HepG2 (cell line): ENCODE results near the gene NEAT1. TPM values are rescaled to one million over a fixed set of nuclear protein-coding genes. Genes with fewer than 3 reads are reported as not detected.

Experiments
- GFI1 ChIP-seq: sonication (generic); formaldehyde crosslinking; IDR thresholded peaks from 2 replicates; pipeline ENCODE4 v1.5.0; 2020; ENCODE audit warnings: missing genetic modification reagents, mild to moderate bottlenecking, borderline replicate concordance
- TAF15 ChIP-seq: fragments of 200-400 bp; formaldehyde crosslinking; IDR thresholded peaks from one replicate; pipeline ENCODE4 v1.6.1; 2018; ENCODE audit warnings: mild to moderate bottlenecking, low read depth, low read length; ENCODE audit not compliant: poor library complexity, severe bottlenecking
- U2AF1 ChIP-seq: fragments of 200-400 bp; formaldehyde crosslinking; optimal IDR thresholded peaks from 2 replicates; pipeline ENCODE3; 2017; ENCODE audit warnings: mild to moderate bottlenecking, low read depth, low read length
- ZBTB44 ChIP-seq: sonication (generic); formaldehyde crosslinking; IDR thresholded peaks from 2 replicates; pipeline ENCODE4 v1.4.0; 2020; ENCODE audit warnings: missing genetic modification reagents
- ZNF691 ChIP-seq: sonication (generic); formaldehyde crosslinking; IDR thresholded peaks from 2 replicates; pipeline ENCODE4 v1.4.0; 2020; ENCODE audit warnings: missing genetic modification reagents, low read depth, mild to moderate bottlenecking, borderline replicate concordance
- ZNF781 ChIP-seq: sonication (generic); formaldehyde crosslinking; IDR thresholded peaks from 2 replicates; pipeline ENCODE4 v1.5.1; 2020; ENCODE audit warnings: borderline replicate concordance, mild to moderate bottlenecking, missing genetic modification reagents; ENCODE audit errors: not compliant biosample characterization
- ZNF850 ChIP-seq: sonication (generic); formaldehyde crosslinking; conservative IDR thresholded peaks from 2 replicates; pipeline ENCODE4 v1.9.0; 2021; ENCODE audit warnings: mild to moderate bottlenecking, missing genetic modification reagents
- polyA plus RNA-seq, 8 experiments: library from polyadenylated mRNA; depleted of rRNA in 3 of 8; stranded (reverse) in 7 of 8; unstranded in 1 of 8; fragments of >200 nt; fragmentation: Illumina TruSeq in 4 of 8; extraction: Trizol in 4 of 8; gene quantifications; 2 replicates each; pipeline versions ENCODE4 v1.2.1 to v1.2.3, GENCODE V29; 2011 to 2016; ENCODE audit warnings: low read depth in 4 of 8, missing spikeins in 1 of 8, mixed read lengths in 1 of 8; ENCODE audit not compliant: insufficient read depth in 1 of 8
- total RNA-seq, 5 experiments: library from RNA; depleted of rRNA; stranded (reverse); fragments of >200 nt; fragmentation: Illumina TruSeq; extraction: Trizol; gene quantifications; 2 replicates each; pipeline ENCODE4 v1.2.3, GENCODE V29; 2016; ENCODE audit warnings: low read depth in 1 of 5
- TF ChIP-seq, protein P1 (sequence below): sonication (generic); formaldehyde crosslinking; IDR thresholded peaks from 2 replicates; pipeline ENCODE4 v1.4.0; 2020; ENCODE audit warnings: missing genetic modification reagents, borderline replicate concordance
- TF ChIP-seq, protein P2 (sequence below): fragments of 450-650 bp; IDR thresholded peaks from 2 replicates; pipeline ENCODE4 v1.6.1; 2016
- TF ChIP-seq, protein P3 (sequence below): sonication (generic); formaldehyde crosslinking; IDR thresholded peaks from 2 replicates; pipeline ENCODE4 v1.5.0; 2020; ENCODE audit warnings: mild to moderate bottlenecking, missing genetic modification reagents

NEAT1 gene
- total and polyA plus RNA-seq, 2 of the 13 experiments (the other 11 are each of a cell fraction or from before 2014, with no cell fraction given): 20.5 to 41.2 TPM

DNA sequence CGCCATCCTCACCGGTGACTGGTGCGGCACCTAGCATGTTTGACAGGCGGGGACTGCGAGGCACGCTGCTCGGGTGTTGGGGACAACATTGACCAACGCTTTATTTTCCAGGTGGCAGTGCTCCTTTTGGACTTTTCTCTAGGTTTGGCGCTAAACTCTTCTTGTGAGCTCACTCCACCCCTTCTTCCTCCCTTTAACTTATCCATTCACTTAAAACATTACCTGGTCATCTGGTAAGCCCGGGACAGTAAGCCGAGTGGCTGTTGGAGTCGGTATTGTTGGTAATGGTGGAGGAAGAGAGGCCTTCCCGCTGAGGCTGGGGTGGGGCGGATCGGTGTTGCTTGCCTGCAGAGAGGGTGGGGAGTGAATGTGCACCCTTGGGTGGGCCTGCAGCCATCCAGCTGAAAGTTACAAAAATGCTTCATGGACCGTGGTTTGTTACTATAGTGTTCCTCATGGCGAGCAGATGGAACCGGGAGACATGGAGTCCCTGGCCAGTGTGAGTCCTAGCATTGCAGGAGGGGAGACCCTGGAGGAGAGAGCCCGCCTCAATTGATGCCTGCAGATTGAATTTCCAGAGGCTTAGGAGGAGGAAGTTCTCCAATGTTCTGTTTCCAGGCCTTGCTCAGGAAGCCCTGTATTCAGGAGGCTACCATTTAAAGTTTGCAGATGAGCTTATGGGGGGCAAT, 1.1 kb downstream of the NEAT1 start (continued):
- peak; percentile 15 for TF ChIP-seq U2AF1
- TF ChIP-seq, protein P1, sequence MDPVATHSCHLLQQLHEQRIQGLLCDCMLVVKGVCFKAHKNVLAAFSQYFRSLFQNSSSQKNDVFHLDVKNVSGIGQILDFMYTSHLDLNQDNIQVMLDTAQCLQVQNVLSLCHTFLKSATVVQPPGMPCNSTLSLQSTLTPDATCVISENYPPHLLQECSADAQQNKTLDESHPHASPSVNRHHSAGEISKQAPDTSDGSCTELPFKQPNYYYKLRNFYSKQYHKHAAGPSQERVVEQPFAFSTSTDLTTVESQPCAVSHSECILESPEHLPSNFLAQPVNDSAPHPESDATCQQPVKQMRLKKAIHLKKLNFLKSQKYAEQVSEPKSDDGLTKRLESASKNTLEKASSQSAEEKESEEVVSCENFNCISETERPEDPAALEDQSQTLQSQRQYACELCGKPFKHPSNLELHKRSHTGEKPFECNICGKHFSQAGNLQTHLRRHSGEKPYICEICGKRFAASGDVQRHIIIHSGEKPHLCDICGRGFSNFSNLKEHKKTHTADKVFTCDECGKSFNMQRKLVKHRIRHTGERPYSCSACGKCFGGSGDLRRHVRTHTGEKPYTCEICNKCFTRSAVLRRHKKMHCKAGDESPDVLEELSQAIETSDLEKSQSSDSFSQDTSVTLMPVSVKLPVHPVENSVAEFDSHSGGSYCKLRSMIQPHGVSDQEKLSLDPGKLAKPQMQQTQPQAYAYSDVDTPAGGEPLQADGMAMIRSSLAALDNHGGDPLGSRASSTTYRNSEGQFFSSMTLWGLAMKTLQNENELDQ: no peak
- TF ChIP-seq, protein P2, sequence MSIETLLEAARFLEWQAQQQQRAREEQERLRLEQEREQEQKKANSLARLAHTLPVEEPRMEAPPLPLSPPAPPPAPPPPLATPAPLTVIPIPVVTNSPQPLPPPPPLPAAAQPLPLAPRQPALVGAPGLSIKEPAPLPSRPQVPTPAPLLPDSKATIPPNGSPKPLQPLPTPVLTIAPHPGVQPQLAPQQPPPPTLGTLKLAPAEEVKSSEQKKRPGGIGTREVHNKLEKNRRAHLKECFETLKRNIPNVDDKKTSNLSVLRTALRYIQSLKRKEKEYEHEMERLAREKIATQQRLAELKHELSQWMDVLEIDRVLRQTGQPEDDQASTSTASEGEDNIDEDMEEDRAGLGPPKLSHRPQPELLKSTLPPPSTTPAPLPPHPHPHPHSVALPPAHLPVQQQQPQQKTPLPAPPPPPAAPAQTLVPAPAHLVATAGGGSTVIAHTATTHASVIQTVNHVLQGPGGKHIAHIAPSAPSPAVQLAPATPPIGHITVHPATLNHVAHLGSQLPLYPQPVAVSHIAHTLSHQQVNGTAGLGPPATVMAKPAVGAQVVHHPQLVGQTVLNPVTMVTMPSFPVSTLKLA: no peak
- no peak for TF ChIP-seq TAF15
- no peak for TF ChIP-seq ZNF850 (CRISPR knock-in tag)
- no peak for TF ChIP-seq ZNF781
- no peak for TF ChIP-seq GFI1 (CRISPR knock-in tag)
- TF ChIP-seq ZBTB44 (CRISPR knock-in tag): no peak
- TF ChIP-seq, protein P3, sequence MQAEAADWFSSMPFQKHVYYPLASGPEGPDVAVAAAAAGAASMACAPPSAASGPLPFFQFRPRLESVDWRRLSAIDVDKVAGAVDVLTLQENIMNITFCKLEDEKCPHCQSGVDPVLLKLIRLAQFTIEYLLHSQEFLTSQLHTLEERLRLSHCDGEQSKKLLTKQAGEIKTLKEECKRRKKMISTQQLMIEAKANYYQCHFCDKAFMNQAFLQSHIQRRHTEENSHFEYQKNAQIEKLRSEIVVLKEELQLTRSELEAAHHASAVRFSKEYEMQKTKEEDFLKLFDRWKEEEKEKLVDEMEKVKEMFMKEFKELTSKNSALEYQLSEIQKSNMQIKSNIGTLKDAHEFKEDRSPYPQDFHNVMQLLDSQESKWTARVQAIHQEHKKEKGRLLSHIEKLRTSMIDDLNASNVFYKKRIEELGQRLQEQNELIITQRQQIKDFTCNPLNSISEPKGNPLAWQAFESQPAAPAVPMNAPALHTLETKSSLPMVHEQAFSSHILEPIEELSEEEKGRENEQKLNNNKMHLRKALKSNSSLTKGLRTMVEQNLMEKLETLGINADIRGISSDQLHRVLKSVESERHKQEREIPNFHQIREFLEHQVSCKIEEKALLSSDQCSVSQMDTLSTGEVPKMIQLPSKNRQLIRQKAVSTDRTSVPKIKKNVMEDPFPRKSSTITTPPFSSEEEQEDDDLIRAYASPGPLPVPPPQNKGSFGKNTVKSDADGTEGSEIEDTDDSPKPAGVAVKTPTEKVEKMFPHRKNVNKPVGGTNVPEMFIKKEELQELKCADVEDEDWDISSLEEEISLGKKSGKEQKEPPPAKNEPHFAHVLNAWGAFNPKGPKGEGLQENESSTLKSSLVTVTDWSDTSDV (CRISPR knock-in tag): no peak
- 0 out of 2 replicates have a peak, but pooled peaks have one; percentile 9 for TF ChIP-seq ZNF691 (CRISPR knock-in tag)
